NOMO-1 (cell line): ENCODE measurements around the gene SPAM1.
"Not testable (repeated sequence)": the region's sequence is repeated elsewhere in the genome, so short reads cannot be mapped to it uniquely, and the experiment has no call there.

ENCODE experiments used
- DNase-seq, 2 experiments: peaks; one replicate each; lab custom pipeline; 2025; ENCODE audit not compliant: unreplicated experiment in 2 of 2; lab: John Stamatoyannopoulos, UW

The SPAM1 gene

DNA sequence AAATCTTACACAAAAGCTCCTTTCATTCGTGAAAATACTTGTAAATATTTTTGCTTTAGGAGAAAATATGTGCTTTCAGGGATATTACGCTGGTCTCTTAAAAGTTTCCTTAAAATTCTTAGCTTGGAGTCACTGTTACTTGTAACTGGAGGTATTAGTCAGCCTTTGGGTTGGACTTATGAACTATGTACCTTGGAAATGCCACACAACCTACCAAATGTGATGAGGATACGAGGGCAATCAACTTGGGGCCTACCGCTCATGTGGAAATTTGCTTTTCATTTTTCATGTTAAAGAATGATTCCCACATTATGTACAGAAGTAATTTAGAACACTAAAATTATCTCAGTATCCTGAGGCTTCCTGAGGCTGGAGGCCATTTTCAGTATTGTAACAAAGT lies 23.1 kb downstream of the SPAM1 start:
- no peak for DNase-seq

DNA sequence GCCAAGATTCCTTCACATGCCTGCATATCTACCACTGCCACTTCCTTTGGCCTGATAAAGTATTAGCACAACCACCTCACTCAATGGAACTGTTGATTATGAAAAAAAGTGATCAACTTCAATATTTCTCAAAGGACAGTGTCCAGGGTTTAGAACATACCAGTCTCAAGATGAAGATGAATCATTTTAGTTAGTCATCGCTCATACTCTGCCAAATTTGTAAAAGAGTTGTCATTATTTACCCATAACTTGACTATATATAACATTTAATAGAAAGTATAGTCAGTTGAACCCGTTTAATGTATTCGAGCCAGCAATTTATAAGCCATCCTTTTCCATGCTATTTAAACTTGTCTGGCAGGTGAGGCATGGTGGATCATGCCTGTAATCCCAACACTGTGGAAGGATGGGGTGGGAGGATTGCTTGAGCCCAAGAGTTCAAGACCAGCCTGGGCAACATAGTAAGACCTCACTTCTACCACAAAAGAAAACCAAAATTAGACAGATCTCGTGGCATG lies 33.2 kb downstream of the SPAM1 start:
- DNase-seq = no peak

DNA sequence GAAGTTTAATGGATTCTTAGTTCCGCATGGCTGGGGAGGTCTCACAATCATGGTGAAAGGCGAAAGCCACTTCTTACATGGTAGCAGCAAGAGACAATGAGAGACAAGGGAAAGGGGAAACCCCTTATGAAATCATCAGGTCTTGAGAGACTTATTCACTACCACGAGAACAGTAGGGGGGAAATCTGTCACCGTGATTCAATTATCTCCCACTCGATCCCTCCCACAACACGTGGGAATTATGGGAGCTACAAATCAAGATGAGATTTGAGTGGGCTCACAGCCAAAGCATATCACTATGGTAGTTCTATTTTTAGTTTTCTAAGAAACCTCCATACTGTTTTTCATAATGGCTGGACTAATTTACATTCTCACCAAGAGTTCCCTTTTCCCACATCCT lies 36.7 kb downstream of the SPAM1 start:
- DNase-seq = no peak

DNA sequence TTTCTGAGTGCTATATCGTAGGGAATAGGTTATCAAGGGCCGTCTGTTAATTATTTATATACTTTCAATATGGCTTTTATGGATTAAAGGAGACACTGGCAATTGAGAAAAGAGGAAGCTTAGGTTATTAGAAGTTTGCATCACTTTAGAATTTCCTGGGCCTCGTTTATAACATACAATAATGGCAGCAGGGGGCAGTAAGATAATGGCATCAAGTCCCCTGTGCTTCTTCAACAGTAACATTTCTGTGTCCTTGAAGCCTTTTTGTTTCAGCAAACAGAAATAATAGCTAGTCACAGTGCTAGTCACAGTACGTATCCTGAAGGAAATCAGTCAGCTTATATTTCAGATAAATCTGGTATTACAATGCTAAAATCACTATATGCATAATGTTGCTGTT lies 41.9 kb downstream of the SPAM1 start:
- no peak for DNase-seq

DNA sequence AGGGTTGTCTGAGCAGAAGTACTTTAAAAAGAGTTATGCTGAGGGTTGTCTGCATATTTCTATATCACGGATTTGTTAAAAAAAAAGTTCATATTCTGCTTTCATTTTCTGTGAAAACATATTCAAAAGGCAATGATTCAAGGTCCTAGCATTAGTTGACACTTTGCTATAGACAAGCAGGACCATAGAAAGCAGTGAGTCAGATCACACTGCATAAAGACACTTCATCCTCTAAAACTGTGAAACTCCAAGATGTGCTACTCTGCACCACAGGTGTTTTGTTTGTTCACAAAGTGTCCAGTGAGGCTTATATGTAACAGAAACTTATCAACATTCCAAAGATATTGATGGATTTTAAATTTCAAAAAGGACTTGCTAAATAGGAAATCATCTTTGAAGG lies 47.0 kb downstream of the SPAM1 start:
- no peak for DNase-seq

DNA sequence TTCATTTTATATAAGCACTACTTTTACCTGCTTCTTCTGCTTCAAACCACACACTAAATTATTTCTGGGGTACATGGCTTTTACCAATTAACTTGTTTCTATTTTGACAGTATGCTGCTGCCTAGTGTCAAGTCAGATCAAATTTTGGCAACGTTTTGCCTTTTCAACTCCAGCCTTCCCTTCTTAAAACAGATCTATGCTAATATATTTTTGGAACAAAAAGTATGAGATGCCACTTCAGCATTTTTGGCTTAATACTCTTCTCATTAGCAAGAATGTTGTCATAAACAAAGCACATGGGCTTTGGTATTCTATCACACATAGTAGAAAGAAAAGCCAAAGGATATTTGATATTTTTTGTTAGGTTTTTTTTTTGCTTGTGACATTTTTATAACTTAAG lies 47.8 kb downstream of the SPAM1 start:
- DNase-seq = no peak

DNA sequence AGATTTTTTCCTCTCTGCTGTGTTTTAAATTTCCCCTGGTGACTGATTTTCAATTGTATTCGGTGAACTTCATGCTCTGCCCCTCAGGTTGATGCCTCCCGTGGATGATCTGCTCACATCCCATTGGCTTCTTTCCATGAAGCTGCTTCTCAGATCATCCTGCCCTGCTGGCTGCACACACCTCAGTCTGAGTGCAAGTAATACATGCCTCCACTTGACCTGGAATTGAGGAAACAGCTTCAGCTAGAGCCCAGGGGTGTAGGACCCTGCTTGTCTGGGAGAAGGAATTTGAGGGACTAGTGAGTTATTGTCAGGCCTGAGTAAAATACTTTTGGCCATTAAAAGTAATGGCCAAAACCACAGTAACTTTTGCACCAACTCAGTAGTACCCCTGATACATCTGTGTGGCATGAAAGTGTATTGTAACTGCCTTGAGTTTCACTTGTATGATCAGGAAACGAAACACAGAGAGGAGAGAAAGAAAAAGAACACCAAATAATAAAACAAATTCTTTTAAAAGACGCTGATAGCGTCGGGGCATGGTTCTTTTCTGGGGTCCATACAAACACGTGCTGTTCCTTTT lies 49.4 kb downstream of the SPAM1 start:
- no peak for DNase-seq

DNA sequence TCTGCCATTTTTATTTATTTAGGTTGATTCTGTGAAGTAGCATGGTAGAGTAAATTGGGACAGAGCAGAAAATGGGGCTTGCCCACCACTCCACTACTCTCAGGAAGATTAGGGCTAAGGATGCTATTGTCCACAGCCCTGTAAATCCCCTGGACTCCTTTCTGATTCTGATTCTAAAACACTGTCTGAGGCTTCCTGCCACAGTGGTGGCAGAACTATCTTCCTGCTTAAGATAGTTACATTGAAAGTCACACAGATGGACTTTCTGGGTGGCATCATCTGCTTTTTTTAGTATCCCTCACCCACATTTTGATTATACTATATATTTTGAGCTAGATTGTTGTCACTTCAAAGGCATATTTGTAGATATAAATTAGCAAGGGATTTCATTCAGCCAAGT lies 50.0 kb downstream of the SPAM1 start:
- DNase-seq = no peak

DNA sequence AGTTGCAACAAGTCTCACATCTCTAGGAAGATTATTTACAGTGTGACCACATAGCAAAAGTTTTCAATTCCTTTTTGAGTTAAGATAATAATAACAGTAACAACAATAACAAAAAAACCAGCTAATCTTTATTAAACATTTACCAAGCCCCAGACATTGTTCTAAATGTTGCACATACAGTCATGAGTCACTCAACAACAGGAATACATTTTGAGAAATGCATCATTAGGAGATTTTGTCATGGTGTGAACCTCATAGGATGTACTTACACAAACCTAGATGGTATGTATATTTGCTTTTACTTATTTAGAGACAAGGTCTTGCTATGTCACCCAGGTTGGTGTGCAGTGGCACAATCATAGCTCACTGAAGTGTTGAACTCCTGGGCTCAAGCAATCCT lies 52.0 kb downstream of the SPAM1 start:
- no peak for DNase-seq

DNA sequence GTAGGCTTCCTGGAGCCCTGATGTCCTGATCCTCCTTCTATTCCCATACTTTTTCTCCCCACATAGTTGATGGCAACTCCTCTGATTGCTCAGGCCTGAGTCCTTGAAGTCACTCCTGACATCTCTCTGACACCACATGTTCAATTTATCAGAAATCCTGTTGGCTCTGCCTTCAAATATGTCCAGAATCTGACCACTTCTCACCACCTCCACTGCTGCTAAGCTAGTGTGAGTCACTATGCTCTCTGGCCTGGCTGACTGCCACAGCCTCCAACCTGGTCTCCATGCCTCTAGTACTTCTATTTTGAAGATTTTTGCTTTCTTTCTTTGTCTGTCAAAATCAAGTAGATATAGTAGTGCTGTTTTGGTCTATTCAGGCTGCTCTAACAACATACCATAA lies 54.8 kb downstream of the SPAM1 start:
- DNase-seq = no peak

DNA sequence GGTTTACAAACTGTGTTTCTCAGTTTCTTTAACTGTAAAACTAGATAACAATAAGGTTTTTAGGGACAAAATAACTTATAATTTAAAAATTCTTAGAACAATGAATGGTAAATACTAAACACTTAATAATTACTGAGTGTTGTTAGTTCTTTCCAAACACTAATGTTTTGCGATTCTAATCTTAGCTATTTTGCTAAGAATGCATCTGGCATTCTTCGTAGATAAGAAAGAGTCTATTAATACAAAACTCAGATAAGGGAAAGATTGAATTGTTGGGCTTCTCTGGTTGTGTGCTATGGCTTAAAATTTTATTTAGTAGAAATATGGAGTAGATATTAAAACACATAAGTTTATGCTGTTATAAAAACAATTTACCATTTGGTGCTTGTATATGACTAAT lies 62.4 kb downstream of the SPAM1 start:
- DNase-seq = no peak

DNA sequence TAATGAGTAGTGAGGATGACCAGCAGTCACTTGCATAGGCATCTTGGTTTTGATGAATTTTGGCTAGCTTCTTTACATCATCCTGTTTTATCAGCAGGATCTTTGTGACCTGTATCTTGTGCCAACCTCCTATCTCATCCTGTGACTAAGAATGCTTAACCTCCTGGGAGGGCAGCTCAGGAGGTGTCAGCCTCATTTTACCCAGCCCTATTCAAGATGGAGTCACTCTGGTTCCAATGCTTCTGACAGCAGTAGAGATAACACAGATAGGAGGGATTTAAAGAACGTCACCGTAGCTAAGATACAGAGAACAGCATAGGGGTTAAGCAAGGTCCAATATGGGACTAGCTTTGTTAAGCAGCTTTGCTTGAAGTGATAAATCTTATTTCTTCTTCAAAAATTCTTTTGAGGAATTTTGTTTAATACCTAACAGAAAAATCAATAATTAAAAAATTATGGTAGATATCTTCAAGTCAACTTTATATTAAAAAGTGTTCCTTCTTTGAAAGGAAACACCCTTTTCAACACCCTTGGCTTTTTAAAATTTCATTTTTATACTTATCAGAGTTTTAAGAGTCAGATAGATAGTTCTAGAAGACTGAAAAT lies 68.0 kb downstream of the SPAM1 start:
- DNase-seq = no peak

DNA sequence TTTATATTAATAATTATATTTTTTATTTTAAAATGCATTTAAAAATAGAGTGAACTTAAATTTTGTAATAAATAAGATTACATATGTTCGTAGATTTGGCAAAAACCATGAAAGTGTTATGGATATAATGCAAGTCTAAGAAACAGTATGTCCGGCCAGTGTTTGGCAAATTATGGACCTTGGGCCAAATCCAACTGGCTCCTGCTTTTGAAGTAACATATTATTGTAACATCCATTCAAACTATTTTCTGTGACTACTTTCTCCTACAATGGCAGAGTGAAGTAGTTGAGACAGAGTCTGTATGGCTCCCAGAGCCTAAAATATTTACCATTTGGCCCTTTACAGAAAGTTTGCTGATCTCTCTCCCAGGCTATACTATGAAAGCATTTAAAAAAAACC lies 69.0 kb downstream of the SPAM1 start:
- no peak for DNase-seq

DNA sequence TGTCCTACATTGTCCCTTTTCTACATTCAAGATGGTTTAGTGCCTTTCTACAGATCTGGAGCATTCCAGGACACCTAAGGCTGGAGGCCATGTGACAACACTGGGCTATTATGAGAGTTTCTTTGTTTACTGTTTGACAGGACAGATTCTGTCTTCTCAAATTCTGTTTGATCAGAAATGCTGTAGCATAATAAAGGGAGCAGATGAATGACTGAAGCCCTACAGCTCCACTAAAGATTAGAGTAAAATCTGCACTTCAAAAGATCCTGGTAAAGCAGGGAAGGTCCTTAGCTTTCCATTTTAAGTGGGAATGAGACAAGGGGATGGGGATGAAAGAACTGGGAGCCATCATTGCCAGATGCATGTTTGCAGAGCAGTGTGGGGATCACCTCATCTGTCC lies 69.4 kb downstream of the SPAM1 start:
- no peak for DNase-seq

DNA sequence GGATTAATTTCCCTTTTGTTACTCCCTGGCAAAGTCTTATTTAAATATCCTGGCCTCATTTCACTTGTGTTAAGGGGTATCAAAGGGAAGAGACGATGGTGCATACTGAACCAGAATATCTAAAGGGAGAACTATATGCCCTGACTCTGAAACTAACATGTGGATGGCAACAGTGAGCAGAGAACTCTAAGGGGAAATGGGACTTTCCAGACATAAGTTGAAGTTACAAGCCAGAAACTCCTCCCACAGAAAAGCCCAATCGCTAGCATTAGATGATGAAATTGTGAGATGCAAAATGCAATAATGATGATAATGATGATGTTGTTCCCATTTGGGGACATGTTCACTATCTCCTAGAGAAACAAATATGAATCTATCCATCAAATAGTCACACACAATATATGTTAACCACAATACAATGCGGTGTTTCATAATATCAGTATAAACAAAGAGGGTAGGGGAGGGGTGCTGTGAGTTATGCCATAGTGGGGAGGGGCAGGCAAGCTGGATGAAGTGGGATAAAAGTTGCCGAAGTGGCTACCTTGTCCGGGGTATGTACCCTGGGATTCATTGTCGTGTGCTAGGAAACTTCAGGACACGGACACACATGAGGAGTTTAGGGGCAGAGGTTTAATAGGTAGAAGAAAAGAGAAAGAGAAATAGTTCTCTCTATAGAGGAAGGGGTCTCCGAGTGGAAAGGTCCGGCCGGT lies 70.7 kb downstream of the SPAM1 start:
- no peak for DNase-seq

DNA sequence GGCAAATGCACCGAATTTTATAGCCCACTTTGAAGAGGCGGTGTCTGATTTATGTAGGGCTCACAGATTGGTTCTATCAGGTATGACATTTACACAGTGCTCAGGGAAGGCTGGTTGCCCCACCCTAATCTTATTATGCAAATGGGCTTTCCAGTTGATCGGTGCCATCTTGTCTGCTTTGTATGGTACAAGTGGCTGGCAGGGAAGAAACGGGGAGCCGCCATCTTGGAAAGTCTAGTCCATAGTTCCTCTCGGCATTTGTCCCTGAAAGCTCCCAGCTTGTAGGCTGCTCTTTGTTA lies 71.2 kb downstream of the SPAM1 start:
- no peak for DNase-seq

DNA sequence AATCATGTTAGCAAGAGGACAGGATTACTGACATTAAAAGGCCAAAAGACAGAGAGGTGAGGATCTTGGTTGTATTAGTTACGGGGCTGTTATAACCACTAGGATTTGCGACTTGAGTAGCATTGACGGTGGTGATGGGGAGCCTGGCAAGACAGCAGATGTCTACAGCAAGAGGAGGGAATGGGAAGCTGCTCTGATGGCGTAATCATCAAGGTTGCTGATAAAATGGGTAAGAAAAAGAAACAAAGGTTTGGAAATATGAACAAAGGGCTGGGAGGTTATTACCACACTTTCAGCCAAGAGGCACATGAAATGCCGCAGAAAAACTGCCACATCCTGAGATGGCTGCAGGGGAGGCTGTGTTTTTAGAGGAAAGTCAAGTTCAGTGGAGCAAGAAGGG lies 73.9 kb downstream of the SPAM1 start:
- DNase-seq = no peak

DNA sequence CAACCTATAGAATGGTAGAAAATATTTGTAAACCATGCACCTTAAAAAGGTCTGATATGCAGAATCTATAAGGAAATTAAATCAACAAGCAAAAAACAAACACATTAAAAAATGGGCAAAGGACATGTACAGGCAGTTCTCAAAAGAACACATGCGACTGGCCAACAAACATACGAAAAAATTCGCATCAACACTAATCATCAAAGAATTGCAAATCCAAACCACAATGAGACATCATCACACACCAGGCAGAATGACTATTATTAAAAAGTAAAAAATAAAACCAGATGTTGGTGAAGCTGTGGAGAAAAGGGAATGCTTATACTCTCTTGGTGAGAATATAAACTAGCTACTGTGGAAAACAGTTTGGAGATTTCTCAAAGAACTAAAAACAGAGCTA lies 74.7 kb downstream of the SPAM1 start:
- DNase-seq = no peak

DNA sequence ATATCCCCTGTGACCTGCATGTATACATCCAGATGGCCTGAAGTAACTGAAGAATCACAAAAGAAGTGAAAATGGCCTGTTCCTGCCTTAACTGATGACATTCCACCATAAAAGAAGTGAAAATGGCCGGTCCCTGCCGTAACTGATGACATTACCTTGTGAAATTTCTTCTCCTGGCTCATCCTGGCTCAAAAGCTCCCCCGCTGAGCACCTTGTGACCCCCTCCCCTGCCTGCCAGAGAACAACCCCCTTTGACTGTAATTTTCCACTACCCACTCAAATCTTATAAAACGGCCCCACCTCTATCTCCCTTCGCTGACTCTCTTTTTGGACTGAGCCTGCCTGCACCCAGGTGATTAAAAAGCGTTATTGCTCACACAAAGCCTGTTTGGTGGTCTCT lies 83.3 kb downstream of the SPAM1 start:
- not testable (repeated sequence) for DNase-seq

DNA sequence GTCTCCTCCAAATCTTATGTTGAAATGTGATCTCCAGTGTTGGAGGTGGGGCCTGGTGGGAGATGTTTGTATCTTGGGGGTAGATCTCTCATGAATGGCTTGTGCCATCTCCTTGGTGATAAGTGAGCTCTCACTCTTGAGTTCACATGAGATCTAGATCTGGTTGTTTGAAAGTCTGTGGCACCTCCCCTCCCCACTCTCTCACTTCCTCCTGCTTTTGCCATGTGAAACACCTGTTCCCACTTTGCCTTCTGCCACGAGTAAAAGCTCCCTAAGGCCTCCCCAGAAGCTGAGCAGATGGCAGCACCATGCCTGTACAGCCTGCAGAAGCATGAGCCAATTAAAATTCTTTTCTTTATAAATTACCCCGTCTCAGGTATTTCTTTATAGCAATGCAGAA lies 84.3 kb downstream of the SPAM1 start:
- DNase-seq = no peak
